GM12878 (cell line): Measurements from ENCODE around the gene PSMD13. TPM values are rescaled to one million over a fixed set of nuclear protein-coding genes. Genes with fewer than 3 reads are reported as not detected.

Experiments used
- ATAC-seq: fragments of 200-7000 bp; cut with Tn5 transposase; 3 replicates; pipeline ENCODE4 v1.9.1; 2020; ENCODE audit warnings: mild to moderate bottlenecking, moderate library complexity
- BruUV-seq: library from RNA; stranded (reverse); fragments of 400-500 nt; replicated peaks from 2 replicates; lab custom pipeline; 2021; lab: Mats Ljungman, UMichigan
- CTCF ChIA-PET: fragments of 300-600 bp; sonication (Branson Sonifier 250); formaldehyde crosslinking; extraction: SDS; loops from one replicate; lab custom pipeline; 2021; ENCODE audit warnings: inconsistent platforms; lab: Yijun Ruan, JAX
- POLR2A ChIA-PET: fragments of 350-600 bp; formaldehyde crosslinking; extraction: SDS; loops from one replicate; lab custom pipeline; 2021; ENCODE audit warnings: inconsistent platforms; lab: Charles Lee
- RAD21 ChIA-PET: fragments of 300-600 bp; sonication (Branson Sonifier 250); formaldehyde crosslinking; loops from one replicate; lab custom pipeline; 2023; ENCODE audit warnings: antibody characterized with exemption; ENCODE audit not compliant: unreplicated experiment; lab: Charles Lee
- SMC1A ChIA-PET: fragments of 300-600 bp; sonication (Branson Sonifier 250); formaldehyde crosslinking; loops from one replicate; lab custom pipeline; 2023; ENCODE audit not compliant: unreplicated experiment, uncharacterized antibody; lab: Charles Lee
- DNase-seq: peaks from one replicate; pipeline ENCODE4 v3.0.0-alpha.2; 2011; ENCODE audit warnings: low read depth, low spot score
- FAIRE-seq: peaks from 3 replicates; lab custom pipeline; 2011; peaks lifted over from hg19 to GRCh38; lab: Jason Lieb, UNC
- H2AFZ ChIP-seq: 2 replicates; pipeline ENCODE4 v1.6.0; 2011; ENCODE audit warnings: low read depth, low read length, control low read depth; ENCODE audit not compliant: control insufficient read depth
- H3K27ac ChIP-seq: 2 replicates; pipeline ENCODE4 v1.5.1; 2011; ENCODE audit warnings: control low read depth; ENCODE audit not compliant: control insufficient read depth, insufficient read depth
- H3K27me3 ChIP-seq, 2 experiments: replicated peaks in 1 of 2; 2 replicates each; pipeline versions ENCODE4 v1.6.0 to v1.6.1; 2011; ENCODE audit warnings: low read length in 1 of 2; ENCODE audit not compliant: control insufficient read depth in 2 of 2, insufficient read depth in 2 of 2
- H3K36me3 ChIP-seq, 2 experiments: 2 replicates each; pipeline ENCODE4 v1.5.1; 2011; ENCODE audit warnings: low read length in 1 of 2; ENCODE audit not compliant: control insufficient read depth in 2 of 2, insufficient read depth in 2 of 2
- H3K4me1 ChIP-seq: 2 replicates; pipeline ENCODE4 v1.6.1; 2011; ENCODE audit warnings: mild to moderate bottlenecking, low read length, moderate library complexity, mixed read lengths; ENCODE audit not compliant: control insufficient read depth, insufficient read depth
- H3K4me2 ChIP-seq: 2 replicates; pipeline ENCODE4 v1.6.0; 2011; ENCODE audit warnings: control low read depth; ENCODE audit not compliant: control insufficient read depth, insufficient read depth
- H3K4me3 ChIP-seq: fragments of 200-600 bp; sonication (generic); 2 replicates; pipeline ENCODE4 v1.5.1; 2016
- H3K79me2 ChIP-seq: 2 replicates; pipeline ENCODE4 v1.6.0; 2011; ENCODE audit warnings: low read length; ENCODE audit not compliant: control insufficient read depth, insufficient read depth
- H3K9ac ChIP-seq: 2 replicates; pipeline ENCODE4 v1.8.0; 2011; ENCODE audit warnings: low read length, control low read depth, mixed read lengths; ENCODE audit not compliant: control insufficient read depth, insufficient read depth
- H3K9me3 ChIP-seq: replicated peaks from 3 replicates; pipeline ENCODE4 v1.5.1; 2011; ENCODE audit warnings: mild to moderate bottlenecking, low read length; ENCODE audit not compliant: control insufficient read depth, insufficient read depth
- H4K20me1 ChIP-seq: 2 replicates; pipeline ENCODE4 v1.6.0; 2011; ENCODE audit not compliant: control insufficient read depth, insufficient read depth
- BCL11A ChIP-seq: IDR thresholded peaks from 2 replicates; pipeline ENCODE4 v1.6.1; 2011; ENCODE audit warnings: low read depth, low read length
- CHD4 ChIP-seq: fragments of 200-600 bp; sonication (generic); IDR thresholded peaks from 2 replicates; pipeline ENCODE4 v1.6.1; 2016; ENCODE audit warnings: mild to moderate bottlenecking
- EZH2 ChIP-seq: IDR thresholded peaks from 2 replicates; pipeline ENCODE4 v1.6.1; 2012; ENCODE audit warnings: low read depth, mild to moderate bottlenecking, control low read depth, inconsistent platforms, low read length, borderline replicate concordance; ENCODE audit not compliant: control insufficient read depth
- FOS ChIP-seq: IDR thresholded peaks from 3 replicates; pipeline ENCODE4 v1.6.1; 2011; ENCODE audit warnings: borderline replicate concordance; ENCODE audit not compliant: insufficient read length; ENCODE audit errors: extremely low read depth
- HCFC1 ChIP-seq: fragments of 150-350 bp; IDR thresholded peaks from 2 replicates; pipeline ENCODE4 v1.6.1; 2014; ENCODE audit warnings: low read length
- IRF4 ChIP-seq: IDR thresholded peaks from 2 replicates; pipeline ENCODE4 v1.6.1; 2011; ENCODE audit warnings: low read depth, low read length
- PBX3 ChIP-seq: IDR thresholded peaks from 2 replicates; pipeline ENCODE4 v1.6.1; 2011; ENCODE audit warnings: mild to moderate bottlenecking, low read depth, low read length, moderate library complexity; ENCODE audit not compliant: insufficient replicate concordance
- PKNOX1 ChIP-seq: fragments of 450-650 bp; IDR thresholded peaks from 2 replicates; pipeline ENCODE4 v1.6.1; 2016; ENCODE audit warnings: mild to moderate bottlenecking
- RAD21 ChIP-seq: IDR thresholded peaks from 2 replicates; pipeline ENCODE4 v1.6.1; 2011; ENCODE audit warnings: mild to moderate bottlenecking, low read depth, low read length, moderate library complexity; ENCODE audit not compliant: insufficient read depth
- SKIL ChIP-seq: fragments of 450-650 bp; IDR thresholded peaks from 2 replicates; pipeline ENCODE4 v1.6.1; 2017; ENCODE audit warnings: mild to moderate bottlenecking, low read depth, inconsistent platforms; ENCODE audit not compliant: poor library complexity, severe bottlenecking
- SMAD5 ChIP-seq: IDR thresholded peaks from 2 replicates; pipeline ENCODE4 v1.6.1; 2016; ENCODE audit warnings: antibody characterized with exemption, low read depth
- SP1 ChIP-seq: IDR thresholded peaks from one replicate; pipeline ENCODE4 v1.6.1; 2011; ENCODE audit warnings: low read depth, low read length
- STAT3 ChIP-seq: IDR thresholded peaks from 2 replicates; pipeline ENCODE4 v1.6.1; 2011; ENCODE audit warnings: low read depth, low read length, improper control_type of control experiment
- ZBTB11 ChIP-seq: fragments of 450-650 bp; formaldehyde crosslinking; IDR thresholded peaks from 2 replicates; pipeline ENCODE4 v1.5.0; 2022; ENCODE audit warnings: mild to moderate bottlenecking, missing genetic modification characterization
- WGBS: methylation state at CpG from one replicate; pipeline ENCODE4 v1.1.6; 2016; ENCODE audit warnings: low lambda C conversion rate; ENCODE audit not compliant: insufficient replicate concordance, insufficient coverage; ENCODE audit errors: missing lambda C conversion rate; 5-methylcytosine and 5-hydroxymethylcytosine counted together
- in situ Hi-C: fragments of 300-500 bp; cut with MboI; formaldehyde crosslinking; loops from 9 replicates; pipeline ENCODE4 v1.14.3; 2018; ENCODE audit warnings: mixed read lengths
- intact Hi-C: fragments of 100-400 bp; cut with micrococcal nuclease; formaldehyde crosslinking; loops from one replicate; pipeline ENCODE4 v1.14.2; 2022; ENCODE audit not compliant: unreplicated experiment
- polyA plus RNA-seq, 11 experiments: library from polyadenylated mRNA; depleted of rRNA in 4 of 11; unstranded in 6 of 11; stranded (reverse) in 5 of 11; fragments of >200 nt; fragmentation: Nextera tagmentation in 4 of 11; fragmentation: Illumina TruSeq in 1 of 11; extraction: Ambion mirVana in 4 of 11; extraction: Trizol in 1 of 11; gene quantifications; 1 replicate in 1 of 11; 2 replicates in 10 of 11; pipeline versions ENCODE4 v1.2.1 to v1.2.3, GENCODE V29; 2011 to 2016; ENCODE audit warnings: inconsistent platforms in 2 of 11, missing spikeins in 2 of 11, low read depth in 1 of 11
- total RNA-seq, 4 experiments: library from RNA; depleted of rRNA in 3 of 4; stranded (reverse); fragments of >200 nt in 3 of 4; fragmentation: Illumina TruSeq in 1 of 4; extraction: Trizol in 1 of 4; gene quantifications; 2 replicates each; pipeline versions ENCODE4 v1.2.1 to v1.2.3, GENCODE V29; 2013 to 2021

The PSMD13 gene
- total and polyA plus RNA-seq, 10 of the 15 experiments (the other 5 are each of a cell fraction or from before 2014, with no cell fraction given): 141 to 303 (median 177) TPM

- no peak overlapping the region for H3K27ac ChIP-seq
- no TSS peak for BruUV-seq
- POLR2A ChIA-PET: interaction anchor here (0.7 kb wide), 1 partner anchor 415 kb away, joined by 3 read pairs; no protein-coding TSS in a partner anchor
- no peaks in the 10 kb centered on the region for H3K79me2 ChIP-seq
- H3K4me1 ChIP-seq: peaks cover 8% of the 10 kb centered on the region; the same call in 1 of the 2 replicates
- no peaks in the 10 kb centered on the region for H3K9me3 ChIP-seq
- H3K4me3 ChIP-seq: no peak overlapping the region
- peaks cover 8 to 11% of the 10 kb centered on the region in 2 experiments for H3K27me3 ChIP-seq
- DNase-seq (no peak), FAIRE-seq (no peak), ATAC-seq (no peak)
- CTCF ChIA-PET: no interaction called here
- in situ Hi-C loops: no loop called here
- H4K20me1 ChIP-seq: no peaks in the 10 kb centered on the region
- no peak overlapping the region for H2AFZ ChIP-seq
- H3K9ac ChIP-seq: no peak overlapping the region
- H3K36me3 ChIP-seq: no peaks in the 10 kb centered on the region
- 24% methylated on average over 8 of the region's 8 CpGs for WGBS
- intact Hi-C loops: no loop called here
- RAD21 ChIA-PET: no interaction called here
- SMC1A ChIA-PET: interaction anchor here (0.6 to 1.7 kb wide), 2 partner anchors 10 to 11 kb away, joined by 3 to 4 read pairs; no protein-coding TSS in a partner anchor
- H3K4me2 ChIP-seq: no peak overlapping the region
- TF ChIP-seq STAT3 (no peak), RAD21 (no peak), CHD4 (no peak), SP1 (no peak), ZBTB11 (no peak), BCL11A (no peak), IRF4 (no peak), SMAD5 (no peak), FOS (no peak), HCFC1 (no peak), EZH2 (no peak), PKNOX1 (no peak), PBX3 (no peak), SKIL (no peak)
These were observed 49.1 kb downstream of the PSMD13 start for GRCh38 chr11:285894-286220.
